IPS-18c (cell line): ENCODE data around the gene CELSR2.
"Not testable (repeated sequence)": the region's sequence is repeated elsewhere in the genome, so short reads cannot be mapped to it uniquely, and the experiment has no call there.

Source experiments
- H3K4me3 ChIP-seq: 2 replicates; pipeline ENCODE4 v1.7.0; 2013; ENCODE audit warnings: low read depth, mild to moderate bottlenecking, low read length, moderate library complexity; ENCODE audit not compliant: insufficient read depth
- H3K9me3 ChIP-seq: one replicate; pipeline ENCODE4 v1.6.1; 2013; ENCODE audit warnings: mild to moderate bottlenecking, low read length, moderate library complexity; ENCODE audit not compliant: control insufficient read depth, insufficient read depth

CELSR2 gene

DNA sequence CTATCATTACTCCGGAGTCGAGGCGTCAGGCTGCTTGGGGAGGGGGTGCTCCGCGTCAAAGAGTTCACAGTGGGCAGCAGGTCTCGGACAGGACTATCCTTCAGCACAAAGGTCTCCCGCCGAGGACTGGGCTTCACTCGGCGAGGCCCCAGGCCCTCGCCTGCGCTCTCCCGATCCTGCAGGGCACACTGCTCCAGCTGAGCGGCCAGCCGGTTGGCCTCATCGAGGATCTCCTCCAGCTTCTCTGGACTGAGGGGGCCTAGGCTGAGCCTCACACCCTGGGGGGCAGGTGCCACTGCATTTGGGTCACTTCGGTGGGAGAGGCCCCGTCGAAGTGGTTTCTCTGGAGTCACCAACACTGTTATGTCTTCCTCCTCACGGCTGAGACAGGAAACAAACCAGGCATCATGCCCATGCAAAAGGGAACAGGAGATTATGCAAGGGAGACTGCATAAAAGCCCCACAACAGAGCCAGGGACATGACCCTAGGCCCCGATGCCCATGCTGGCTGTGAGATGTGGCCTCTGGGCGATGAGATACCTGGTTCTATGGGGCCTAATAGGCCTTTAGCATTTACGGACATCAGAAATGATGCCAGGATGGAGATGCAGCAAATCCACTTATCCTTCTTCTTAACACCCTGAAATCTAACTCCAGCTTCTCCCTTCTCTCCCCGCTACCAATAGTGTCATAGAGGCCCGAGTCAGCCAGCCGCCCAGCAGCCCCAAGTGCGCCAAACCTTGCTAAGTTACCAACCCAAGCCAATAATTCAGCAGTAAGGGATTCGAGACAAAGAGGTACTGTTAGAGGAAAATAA is 32.5 kb downstream of the CELSR2 start:
- peak overlapping the region; percentile 79 for H3K4me3 ChIP-seq
- no peaks in the 10 kb centered on the region for H3K9me3 ChIP-seq

DNA sequence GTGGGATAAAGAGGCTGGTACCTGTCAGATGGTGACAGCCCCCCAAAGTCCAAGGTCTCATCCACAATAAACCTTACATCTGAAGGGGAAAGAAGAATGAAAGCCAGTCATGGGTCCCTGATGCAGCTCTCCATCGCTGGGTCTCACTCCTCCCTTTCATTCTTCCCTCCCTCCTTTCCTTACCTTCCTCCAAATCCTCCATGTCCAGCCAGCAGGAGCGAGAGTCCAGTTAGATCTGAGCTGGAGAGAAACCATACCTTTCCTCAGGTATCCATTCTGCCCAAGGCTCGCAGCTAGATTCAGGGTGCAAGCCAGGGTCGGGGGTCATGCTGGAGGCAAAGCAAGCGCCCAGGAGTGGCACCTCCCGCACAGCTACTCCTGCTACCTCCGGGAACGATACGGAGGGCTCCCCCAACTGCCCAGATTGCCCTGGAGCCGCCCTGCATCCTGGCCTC is 33.2 kb downstream of the CELSR2 start:
- H3K4me3 ChIP-seq, result peak overlapping the region; percentile 79
- H3K9me3 ChIP-seq, result no peaks in the 10 kb centered on the region

- Histone ChIP-seq H3K9me3 (no peaks in the 10 kb centered on the region), H3K4me3 (peak within 1 kb of the TSS; percentile 79)
These were observed 33.8 kb downstream of the CELSR2 start, which contains the start of gene PSRC1 for GRCh38 chr1:109282952-109283747. PSRC1 (minus strand) TSS chr1:109283145.

DNA sequence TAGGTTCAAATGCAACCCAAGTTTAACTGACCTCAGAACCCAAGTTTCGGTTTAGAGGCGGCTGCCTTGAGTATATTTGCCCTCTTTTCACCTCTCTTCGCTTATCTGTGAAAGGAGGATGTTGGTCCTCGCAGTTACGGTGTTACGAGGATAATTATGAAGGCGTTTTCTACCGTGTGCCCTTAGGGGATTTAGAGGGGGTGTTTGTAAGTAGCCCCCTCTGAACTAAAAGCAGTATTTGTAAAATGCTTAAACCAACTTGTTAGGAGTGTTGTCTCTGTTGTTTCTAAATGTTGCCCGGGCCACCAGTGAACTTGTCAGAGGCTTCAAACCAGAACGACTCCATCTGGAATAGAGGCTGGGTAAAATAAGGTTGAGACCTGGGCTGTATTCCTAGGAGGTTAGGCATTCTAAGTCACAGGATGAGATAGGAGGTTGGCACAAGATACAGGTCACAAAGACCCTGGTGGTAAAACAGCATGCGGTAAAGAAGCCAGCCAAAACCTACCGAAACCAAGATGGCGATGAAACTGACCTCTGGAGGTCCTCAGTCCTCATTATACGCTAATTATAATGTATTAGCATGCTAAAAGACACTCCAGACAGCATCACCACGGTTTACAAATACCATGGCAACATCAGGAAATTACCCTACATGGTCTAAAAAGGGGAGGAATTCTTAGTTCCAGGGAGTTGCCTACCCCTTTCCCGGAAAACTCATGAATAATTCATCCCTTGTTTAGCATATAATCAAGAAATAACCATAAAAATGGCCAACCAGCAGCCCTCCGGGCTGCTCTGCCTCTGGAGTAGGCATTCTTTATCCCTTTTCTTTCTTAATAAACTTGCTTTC is 34.6 kb downstream of the CELSR2 start:
- Histone ChIP-seq H3K4me3 (peak overlapping the region; percentile 79), H3K9me3 (no peaks in the 10 kb centered on the region)

- H3K9me3 ChIP-seq, H3K4me3 ChIP-seq: not testable (repeated sequence)
These were observed 37.4 kb downstream of the CELSR2 start for GRCh38 chr1:109286762-109287161.

- Histone ChIP-seq H3K9me3 (no peaks in the 10 kb centered on the region), H3K4me3 (no peak overlapping the region)
These were observed 40.8 kb downstream of the CELSR2 start for GRCh38 chr1:109290137-109290536.

DNA sequence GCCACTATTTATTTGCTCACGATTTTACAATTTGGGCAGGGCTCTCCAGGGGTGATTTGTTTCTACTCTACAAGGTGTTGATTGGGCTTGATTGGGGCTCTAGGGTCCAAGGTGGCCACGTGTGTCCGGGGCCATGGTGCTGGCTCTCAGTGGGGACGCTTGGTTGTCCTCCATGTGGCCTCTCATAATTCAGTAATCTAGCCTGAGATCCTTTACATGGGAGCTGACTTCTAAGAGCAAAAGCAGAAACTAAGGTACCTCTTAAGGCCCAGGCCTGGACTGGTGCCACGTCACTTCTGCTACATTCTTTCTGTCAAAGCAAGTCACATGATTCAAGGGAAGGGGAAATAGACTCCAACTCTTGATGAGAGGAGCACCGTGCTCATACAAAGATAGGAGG is 41.7 kb downstream of the CELSR2 start:
- no peak overlapping the region for H3K4me3 ChIP-seq

DNA sequence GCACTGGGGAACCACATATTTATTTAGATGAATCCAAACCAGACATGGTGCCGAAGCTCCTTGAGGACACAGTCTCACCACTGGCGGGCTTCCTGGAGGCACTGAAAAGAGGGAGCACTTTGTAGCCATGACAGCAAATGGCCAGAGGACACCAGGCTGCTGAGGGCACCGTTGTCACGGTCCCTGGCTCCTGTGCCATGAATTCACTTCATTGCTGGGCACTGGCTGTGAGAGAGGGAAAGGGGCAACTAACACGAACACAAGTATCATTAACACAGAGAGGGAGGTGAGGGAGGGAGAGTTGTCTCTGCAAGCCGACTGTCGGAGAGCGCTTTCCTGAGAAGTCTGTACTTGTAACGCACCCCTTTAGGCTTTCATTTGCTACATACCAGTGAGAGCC is 43.0 kb downstream of the CELSR2 start:
- Histone ChIP-seq H3K4me3 (no peak overlapping the region), H3K9me3 (no peaks in the 10 kb centered on the region)

More for the DNA sequence above, 41.7 kb downstream of the CELSR2 start:
- no peaks in the 10 kb centered on the region for H3K9me3 ChIP-seq

GRCh38 chr1:109293026-109293425 is 43.7 kb downstream of the CELSR2 start:
- Histone ChIP-seq H3K9me3 (no peaks in the 10 kb centered on the region), H3K4me3 (no peak overlapping the region)

GRCh38 chr1:109294481-109294880 is 45.1 kb downstream of the CELSR2 start:
- H3K4me3 ChIP-seq, result no peak overlapping the region

GRCh38 chr1:109295712-109296415 is 46.5 kb downstream of the CELSR2 start:
- Histone ChIP-seq H3K4me3 (no peak overlapping the region), H3K9me3 (no peaks in the 10 kb centered on the region)

More at GRCh38 chr1:109294481-109294880, 45.1 kb downstream of the CELSR2 start:
- H3K9me3 ChIP-seq, result no peaks in the 10 kb centered on the region

- Histone ChIP-seq H3K9me3 (no peaks in the 10 kb centered on the region), H3K4me3 (no peak overlapping the region)
These were observed 47.4 kb downstream of the CELSR2 start for GRCh38 chr1:109296782-109297181.

DNA sequence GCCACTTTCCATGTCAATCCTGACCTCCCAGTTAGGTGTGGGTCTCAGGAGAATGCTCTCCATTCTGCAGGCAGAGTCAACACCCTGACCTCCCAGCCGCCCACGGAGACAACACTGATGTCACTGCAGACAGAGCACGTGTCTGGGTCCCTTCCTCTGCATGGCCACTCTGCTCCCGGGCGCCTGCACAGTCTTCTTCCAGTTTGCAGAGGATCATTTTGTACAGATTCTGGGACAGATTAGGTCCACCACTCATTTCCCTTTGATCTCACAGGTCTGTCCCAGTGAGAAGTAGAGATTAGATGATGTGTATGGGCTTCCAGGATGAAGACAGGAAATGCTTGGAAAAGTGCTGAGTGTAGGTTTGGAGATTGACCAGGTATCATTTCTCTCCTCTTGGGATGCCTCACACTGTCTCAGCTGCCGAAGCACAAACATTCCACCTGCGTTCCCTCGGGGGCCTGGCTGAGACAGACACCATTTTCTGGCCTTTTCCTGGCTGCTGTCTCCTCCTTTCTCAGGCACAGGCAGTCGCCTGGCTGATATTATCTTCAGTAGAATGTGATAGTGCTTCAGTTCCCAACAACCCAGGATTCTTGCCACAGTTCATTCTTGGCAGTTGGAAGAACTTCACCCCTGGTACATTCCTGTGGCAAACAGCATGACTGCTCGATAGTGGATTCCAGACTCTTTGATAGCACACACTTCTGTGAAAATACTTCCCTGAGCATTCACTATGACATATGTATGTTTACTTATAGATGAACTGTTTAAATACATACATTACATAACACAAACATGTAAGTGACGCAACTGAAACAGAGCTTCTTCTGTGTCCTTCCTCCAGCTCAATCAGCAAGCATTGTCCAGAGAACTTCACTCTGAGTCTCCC is 49.6 kb downstream of the CELSR2 start:
- H3K4me3 ChIP-seq, result no peak overlapping the region
- peaks cover 2% of the 10 kb centered on the region for H3K9me3 ChIP-seq

DNA sequence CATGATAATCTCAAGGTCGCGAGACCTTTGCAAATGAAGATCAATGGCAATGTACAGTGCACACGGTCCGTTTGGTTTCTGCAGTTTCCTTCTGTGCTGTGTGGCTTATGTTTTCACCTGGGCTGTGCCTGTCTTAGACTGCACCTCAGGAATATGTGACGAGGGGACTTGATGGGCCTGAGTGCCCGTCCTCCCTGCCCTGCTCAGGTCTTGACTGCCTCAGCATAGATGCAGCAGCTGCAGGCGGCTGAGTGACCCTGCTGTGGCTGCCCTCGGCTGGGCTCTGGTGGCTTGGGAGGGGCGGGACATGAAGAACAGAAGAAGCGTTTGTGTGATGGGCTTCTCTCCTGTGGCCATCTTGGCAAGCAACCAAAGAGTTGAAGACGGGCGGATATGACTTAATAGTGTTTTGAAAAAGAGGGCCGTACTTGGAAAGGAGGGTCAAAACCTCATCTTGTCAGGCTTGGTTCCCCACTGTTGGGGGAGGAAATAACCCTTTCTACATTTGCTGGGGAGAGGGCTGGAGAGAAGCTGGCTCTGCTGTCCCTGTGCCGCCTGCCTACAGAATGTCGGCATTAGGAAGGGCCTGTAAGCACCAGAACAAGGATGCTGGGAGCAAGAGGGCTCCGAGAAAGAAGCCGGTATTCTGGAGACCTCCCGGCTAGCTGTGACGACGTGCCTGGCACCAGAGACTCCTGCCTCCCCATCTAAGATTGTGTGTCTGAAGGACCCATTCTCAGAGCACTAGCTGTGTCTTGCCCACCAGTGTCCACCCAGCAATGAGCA is 50.4 kb downstream of the CELSR2 start:
- Histone ChIP-seq H3K9me3 (peaks cover 2% of the 10 kb centered on the region), H3K4me3 (no peak overlapping the region)

DNA sequence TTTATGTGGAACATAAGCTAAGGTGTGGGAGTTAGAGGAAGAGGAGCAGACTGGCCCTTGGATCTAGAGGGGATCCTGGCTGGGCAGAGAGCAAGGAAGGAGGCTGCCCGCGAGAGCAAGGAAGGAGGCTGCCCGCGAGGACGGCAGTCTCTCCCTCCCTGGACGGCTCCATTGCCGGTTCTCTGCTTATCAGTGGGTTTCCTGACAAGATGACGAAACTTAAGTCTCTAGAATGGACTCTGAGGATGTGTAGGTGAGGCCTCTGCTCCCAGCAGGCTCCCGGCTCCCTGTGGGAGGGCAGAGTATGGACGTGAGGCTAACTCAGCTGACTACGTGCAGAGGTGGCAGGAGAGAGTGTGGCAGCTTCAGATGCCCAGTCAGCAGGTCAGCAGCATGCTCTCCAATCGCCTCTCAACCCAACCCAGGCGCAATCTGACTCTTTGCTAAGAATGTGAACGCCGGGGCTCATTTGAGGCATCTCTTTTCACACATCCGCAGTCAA is 51.4 kb downstream of the CELSR2 start:
- no peak overlapping the region for H3K4me3 ChIP-seq

More for the DNA sequence above, 51.4 kb downstream of the CELSR2 start:
- H3K9me3 ChIP-seq, result peaks cover 2% of the 10 kb centered on the region
